ENCODE data around the gene RD3L. TPM values are rescaled to one million over a fixed set of nuclear protein-coding genes. Genes with fewer than 3 reads are reported as not detected.

RD3L gene
- total and polyA plus RNA-seq, 2 of the 13 experiments (the other 11 are each of a cell fraction or from before 2014, with no cell fraction given) = not detected

DNA sequence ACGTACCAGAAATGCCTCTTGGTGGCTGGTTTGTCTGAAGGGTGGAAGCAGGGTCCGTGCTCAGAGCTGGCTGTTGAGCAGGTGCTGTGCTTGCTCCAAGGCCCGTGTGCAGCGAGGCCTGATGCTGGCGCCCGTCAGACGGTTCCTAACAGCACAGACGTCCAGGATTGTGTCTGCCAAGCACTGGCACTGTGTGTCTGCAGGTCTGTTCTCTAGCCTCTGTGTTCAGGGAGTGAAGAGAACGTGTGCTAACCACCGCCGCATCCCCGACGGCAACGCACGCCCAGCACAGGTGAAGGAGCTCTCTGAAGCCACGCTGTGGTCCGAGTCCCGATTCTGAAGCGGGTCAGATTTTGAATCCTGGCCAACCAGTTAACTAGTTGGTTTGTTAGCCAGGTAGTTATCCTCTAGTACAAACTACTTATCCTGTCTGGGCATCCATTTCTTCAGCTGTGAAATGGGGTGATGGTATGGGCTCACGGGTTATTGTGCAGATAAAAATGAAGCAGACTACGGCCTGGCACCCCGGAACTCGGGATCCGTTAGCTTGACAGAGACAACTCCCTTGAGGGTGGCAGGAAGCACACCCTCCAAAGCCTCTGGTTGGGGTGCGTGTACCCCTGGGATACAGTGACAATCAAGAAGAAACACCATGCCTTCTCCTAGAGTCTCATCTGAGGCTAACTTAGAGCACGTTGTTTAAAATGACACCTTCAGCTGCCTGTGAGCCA, 32.6 kb downstream of the RD3L start (continued):
- TF ChIP-seq, protein P1, sequence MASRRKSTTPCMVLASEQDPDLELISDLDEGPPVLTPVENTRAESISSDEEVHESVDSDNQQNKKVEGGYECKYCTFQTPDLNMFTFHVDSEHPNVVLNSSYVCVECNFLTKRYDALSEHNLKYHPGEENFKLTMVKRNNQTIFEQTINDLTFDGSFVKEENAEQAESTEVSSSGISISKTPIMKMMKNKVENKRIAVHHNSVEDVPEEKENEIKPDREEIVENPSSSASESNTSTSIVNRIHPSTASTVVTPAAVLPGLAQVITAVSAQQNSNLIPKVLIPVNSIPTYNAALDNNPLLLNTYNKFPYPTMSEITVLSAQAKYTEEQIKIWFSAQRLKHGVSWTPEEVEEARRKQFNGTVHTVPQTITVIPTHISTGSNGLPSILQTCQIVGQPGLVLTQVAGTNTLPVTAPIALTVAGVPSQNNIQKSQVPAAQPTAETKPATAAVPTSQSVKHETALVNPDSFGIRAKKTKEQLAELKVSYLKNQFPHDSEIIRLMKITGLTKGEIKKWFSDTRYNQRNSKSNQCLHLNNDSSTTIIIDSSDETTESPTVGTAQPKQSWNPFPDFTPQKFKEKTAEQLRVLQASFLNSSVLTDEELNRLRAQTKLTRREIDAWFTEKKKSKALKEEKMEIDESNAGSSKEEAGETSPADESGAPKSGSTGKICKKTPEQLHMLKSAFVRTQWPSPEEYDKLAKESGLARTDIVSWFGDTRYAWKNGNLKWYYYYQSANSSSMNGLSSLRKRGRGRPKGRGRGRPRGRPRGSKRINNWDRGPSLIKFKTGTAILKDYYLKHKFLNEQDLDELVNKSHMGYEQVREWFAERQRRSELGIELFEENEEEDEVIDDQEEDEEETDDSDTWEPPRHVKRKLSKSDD (CRISPR knock-in tag; IDR thresholded peaks at IDR 0.05; ENCODE audit: low read depth) = no peak
- TF ChIP-seq RXRB (CRISPR knock-in tag; IDR thresholded peaks at IDR 0.05; ENCODE audit: borderline replicate concordance) = no peak
- TF ChIP-seq JUND (CRISPR knock-in tag; IDR thresholded peaks at IDR 0.05) = no peak
- no peak for TF ChIP-seq TBP (CRISPR knock-in tag; IDR thresholded peaks at IDR 0.05)

DNA sequence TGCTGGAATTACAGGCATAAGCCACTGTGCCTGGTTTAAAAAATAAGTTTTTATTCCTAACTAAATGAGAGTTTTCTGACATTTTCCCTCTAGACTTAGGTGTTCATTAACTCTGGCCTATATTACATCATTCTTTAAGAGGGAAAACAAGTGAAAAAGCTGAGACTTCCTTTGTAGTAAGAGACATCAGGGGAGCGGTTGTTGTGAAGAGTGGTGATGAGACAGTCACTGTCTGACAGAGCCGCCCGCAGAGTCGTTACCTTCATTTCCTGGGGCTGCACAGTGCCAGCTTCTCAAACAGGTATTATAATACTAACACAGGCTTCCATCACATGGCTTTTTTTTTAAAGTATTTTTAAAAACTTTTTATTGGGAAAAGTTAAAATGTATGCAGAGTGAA, 33.7 kb downstream of the RD3L start:
- no peak for DNase-seq (ENCODE audit: low spot score)

More for the DNA sequence above, 33.7 kb downstream of the RD3L start:
- BruUV-seq (replicated peaks) = no TSS peak
- Histone ChIP-seq H2AFZ (ENCODE audit: low read length) (no peak overlapping the region), H3K27ac (ENCODE audit: extremely low read length, insufficient read depth, low read length) (no peak overlapping the region), H4K20me1 (ENCODE audit: insufficient read depth, low read length) (no peaks in the 10 kb centered on the region), H3K79me2 (ENCODE audit: insufficient read depth, low read length) (no peaks in the 10 kb centered on the region), H3K36me3 (replicated peaks in 1 of 2; ENCODE audit: control insufficient read depth in 1 of 2, insufficient read depth in 2 of 2, low read length in 2 of 2) (peaks cover 10 to 18% of the 10 kb centered on the region in 2 experiments), H3K27me3 (ENCODE audit: control insufficient read depth in 1 of 2, insufficient read depth in 2 of 2, low read length in 2 of 2) (no peaks in the 10 kb centered on the region), H3K4me3 (replicated peaks in 1 of 3; ENCODE audit: insufficient read depth in 1 of 3, low read depth in 2 of 3, low read length in 3 of 3) (no peak overlapping the region), H3K9ac (ENCODE audit: insufficient read depth, low read depth, low read length) (no peak overlapping the region), H3K9me3 (ENCODE audit: low read length) (no peaks in the 10 kb centered on the region), H3K4me2 (ENCODE audit: low read depth, low read length) (no peak overlapping the region), H3K4me1 (ENCODE audit: insufficient read depth, low read length) (peaks cover 16% of the 10 kb centered on the region)
- CTCF ChIA-PET (ENCODE audit: low intra/inter-chr PET ratio, low total read pairs) = interaction anchor here (4.6 kb wide), 1 partner anchor 100 kb away, joined by 48 read pairs; no protein-coding TSS in a partner anchor
- TF ChIP-seq ZNF101 (CRISPR knock-in tag; IDR thresholded peaks at IDR 0.05; ENCODE audit: borderline replicate concordance, low read depth) (no peak), MIER3 (CRISPR knock-in tag; IDR thresholded peaks at IDR 0.05; ENCODE audit: borderline replicate concordance) (no peak), ZNF703 (CRISPR knock-in tag; IDR thresholded peaks at IDR 0.05; ENCODE audit: borderline replicate concordance) (no peak), ZNF263 (CRISPR knock-in tag; IDR thresholded peaks at IDR 0.05) (no peak), ZNF569 (CRISPR knock-in tag; IDR thresholded peaks at IDR 0.05; ENCODE audit: borderline replicate concordance) (no peak), ZFP1 (CRISPR knock-in tag; IDR thresholded peaks at IDR 0.05) (no peak), ZFP36L2 (CRISPR knock-in tag; IDR thresholded peaks at IDR 0.05) (no peak)
- 94% methylated on average over 4 of the region's 4 CpGs for WGBS (ENCODE audit: low lambda C conversion rate)
- intact Hi-C loops (cut with micrococcal nuclease; ENCODE audit: unreplicated experiment) (no loop called here), in situ Hi-C loops (cut with HindIII; ENCODE audit: extremely low pct_ligation_motif_present, low pct_unique_long_range_greater_than_20kb) (no loop called here)
- FAIRE-seq (no peak), ATAC-seq (no peak)
- POLR2A ChIA-PET = interaction anchor here (0.5 to 1.4 kb wide), 3 partner anchors 13 to 29 kb away, joined by 3 to 6 read pairs (median 3); no protein-coding TSS in a partner anchor
